ENCODE data around the gene MTHFSD.

GRCh38 chr16:86597880-86598606 is 43.0 kb upstream of the MTHFSD start:
- TF ChIP-seq EZH2phosphoT487 (IDR thresholded peaks at IDR 0.05; ENCODE audit: borderline replicate concordance, low read length), result no peak
- TF ChIP-seq CTCF (conservative IDR thresholded peaks at IDR 0.05; ENCODE audit: low read depth, low read length), result no peak
